ENCODE results near the gene FASTKD3. TPM values are rescaled to one million over a fixed set of nuclear protein-coding genes. Genes with fewer than 3 reads are reported as not detected.

Gene FASTKD3
- polyA plus RNA-seq, 3 donors = 7.2 to 15.5 (median 10.7) TPM

- no peak overlapping the region for H3K4me2 ChIP-seq (replicated peaks; ENCODE audit: extremely low read depth, low read length, poor library complexity, severe bottlenecking)
- no CpG with 5 or more reads among the region's 2 CpGs for WGBS (ENCODE audit: insufficient coverage)
- peaks cover 21 to 28% of the 10 kb centered on the region in 2 donors for H3K36me3 Mint-ChIP-seq
These were observed 42.1 kb upstream of the FASTKD3 start for GRCh38 chr5:7910738-7911428.

GRCh38 chr5:7908317-7908716 is 39.5 kb upstream of the FASTKD3 start:
- intact Hi-C loops (cut with micrococcal nuclease) = no loop called here
- Mint-ChIP-seq H3K27ac (no peak overlapping the region), H3K4me1 (no peaks in the 10 kb centered on the region), H3K27me3 (ENCODE audit: low read depth in 3 of 3) (no peaks in the 10 kb centered on the region), H3K4me3 (no peak overlapping the region), H3K36me3 (peaks cover 43 to 51% of the 10 kb centered on the region in 2 donors), H3K9me3 (peaks cover 12 to 37% (median 29%) of the 10 kb centered on the region in 7 donors)
- no CpG with 5 or more reads among the region's 1 CpG for WGBS (ENCODE audit: insufficient coverage)
- TF ChIP-seq CTCF (IDR thresholded peaks at IDR 0.05) = no peak
- Histone ChIP-seq H2AFZ (ENCODE audit: insufficient read depth, low read depth, low read length, poor library complexity, severe bottlenecking) (no peak overlapping the region), H3K27me3 (ENCODE audit: control insufficient read depth in 2 of 2, insufficient read depth in 2 of 2, low read length in 2 of 2) (no peaks in the 10 kb centered on the region), H3K4me2 (replicated peaks; ENCODE audit: extremely low read depth, low read length, poor library complexity, severe bottlenecking) (no peak overlapping the region), H3K4me3 (replicated peaks in 1 of 3; ENCODE audit: low read depth in 2 of 3, low read length in 3 of 3) (no peak overlapping the region), H3K9me3 (replicated peaks in 1 of 2; ENCODE audit: control insufficient read depth in 1 of 2, insufficient read depth in 1 of 2, low read length in 2 of 2) (peaks cover 8 to 32% of the 10 kb centered on the region in 2 donors), H3K36me3 (replicated peaks in 1 of 2; ENCODE audit: control insufficient read depth in 1 of 2, insufficient read depth in 2 of 2, low read length in 2 of 2) (peaks cover 7 to 51% of the 10 kb centered on the region in 2 donors), H4K20me1 (ENCODE audit: insufficient read depth, low read length) (no peaks in the 10 kb centered on the region), H3K9ac (ENCODE audit: insufficient read depth, low read length, poor library complexity, severe bottlenecking) (no peak overlapping the region), H3K27ac (ENCODE audit: low read depth in 1 of 2, low read length in 2 of 2) (no peak overlapping the region), H3K79me2 (ENCODE audit: insufficient read depth, low read length) (no peaks in the 10 kb centered on the region), H3K4me1 (ENCODE audit: control insufficient read depth in 1 of 2, insufficient read depth in 2 of 2, low read length in 2 of 2) (no peaks in the 10 kb centered on the region)
- no peak for DNase-seq

More at GRCh38 chr5:7910738-7911428, 42.1 kb upstream of the FASTKD3 start:
- DNase-seq = no peak
- H3K36me3 ChIP-seq (replicated peaks in 1 of 2; ENCODE audit: control insufficient read depth in 1 of 2, insufficient read depth in 2 of 2, low read length in 2 of 2) = peaks cover 3 to 25% of the 10 kb centered on the region in 2 donors
- H3K27me3 Mint-ChIP-seq (ENCODE audit: low read depth in 3 of 3) = peaks cover 0 to 4% (median 0%) of the 10 kb centered on the region in 3 donors
- H3K79me2 ChIP-seq (ENCODE audit: insufficient read depth, low read length) = no peaks in the 10 kb centered on the region
- intact Hi-C loops (cut with micrococcal nuclease) = no loop called here
- no peak overlapping the region for H3K4me3 ChIP-seq (replicated peaks in 1 of 3; ENCODE audit: low read depth in 2 of 3, low read length in 3 of 3)
- H4K20me1 ChIP-seq (ENCODE audit: insufficient read depth, low read length) = no peaks in the 10 kb centered on the region
- H3K4me1 ChIP-seq (ENCODE audit: control insufficient read depth in 1 of 2, insufficient read depth in 2 of 2, low read length in 2 of 2) = no peaks in the 10 kb centered on the region
- TF ChIP-seq CTCF (IDR thresholded peaks at IDR 0.05) = no peak
- peaks cover 14 to 39% (median 29%) of the 10 kb centered on the region in 7 donors for H3K9me3 Mint-ChIP-seq
- no peak overlapping the region for H2AFZ ChIP-seq (ENCODE audit: insufficient read depth, low read depth, low read length, poor library complexity, severe bottlenecking)
- H3K9me3 ChIP-seq (replicated peaks in 1 of 2; ENCODE audit: control insufficient read depth in 1 of 2, insufficient read depth in 1 of 2, low read length in 2 of 2) = peaks cover 9 to 32% of the 10 kb centered on the region in 2 donors
- H3K27ac Mint-ChIP-seq = no peak overlapping the region
- no peak overlapping the region for H3K27ac ChIP-seq (ENCODE audit: low read depth in 1 of 2, low read length in 2 of 2)
- H3K27me3 ChIP-seq (ENCODE audit: control insufficient read depth in 2 of 2, insufficient read depth in 2 of 2, low read length in 2 of 2) = no peaks in the 10 kb centered on the region
- no peak overlapping the region for H3K9ac ChIP-seq (ENCODE audit: insufficient read depth, low read length, poor library complexity, severe bottlenecking)
- no peak overlapping the region for H3K4me3 Mint-ChIP-seq
- no peaks in the 10 kb centered on the region for H3K4me1 Mint-ChIP-seq
